GM12874 (cell line): ENCODE data around the gene BBX.

Experiments used
- TF ChIP-seq, protein P1 (sequence below): IDR thresholded peaks from 2 replicates; pipeline ENCODE4 v1.5.1; 2011; ENCODE audit warnings: low read depth, mild to moderate bottlenecking, control low read depth, low read length, moderate library complexity; ENCODE audit not compliant: insufficient read depth

Gene BBX

DNA sequence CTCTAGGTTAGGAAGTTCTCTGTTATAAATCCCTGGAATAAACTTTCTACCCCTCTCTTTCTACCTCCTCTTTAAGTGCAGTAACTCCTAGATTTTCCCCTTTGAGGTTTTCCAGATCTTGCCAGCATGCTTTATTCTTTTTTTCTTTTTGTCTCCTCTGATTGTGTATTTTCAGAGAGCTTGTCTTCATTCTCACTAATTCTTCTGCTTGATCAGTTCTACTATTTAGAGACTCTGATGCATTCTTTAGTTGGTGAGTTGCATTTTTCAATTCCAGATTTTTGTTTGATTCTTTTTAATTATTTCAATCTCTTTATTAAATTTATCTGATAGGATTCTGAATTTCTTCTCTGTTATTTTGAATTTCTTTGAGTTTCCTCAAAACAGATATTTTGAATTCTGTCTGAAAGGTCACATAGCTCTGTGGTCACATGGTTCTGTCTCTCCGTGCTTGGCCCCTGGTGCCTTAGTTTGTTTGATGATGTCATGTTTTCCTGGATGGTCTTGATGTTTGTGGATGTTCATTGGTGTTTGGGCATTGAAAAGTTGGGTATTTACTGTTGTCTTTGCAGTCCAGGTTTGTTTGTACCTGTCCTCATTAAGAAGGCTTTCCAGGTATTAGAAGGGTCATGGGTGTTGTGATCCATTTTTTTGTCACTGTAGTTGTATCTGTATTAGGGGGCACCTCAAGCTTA, 89.2 kb downstream of the BBX start:
- TF ChIP-seq, protein P1, sequence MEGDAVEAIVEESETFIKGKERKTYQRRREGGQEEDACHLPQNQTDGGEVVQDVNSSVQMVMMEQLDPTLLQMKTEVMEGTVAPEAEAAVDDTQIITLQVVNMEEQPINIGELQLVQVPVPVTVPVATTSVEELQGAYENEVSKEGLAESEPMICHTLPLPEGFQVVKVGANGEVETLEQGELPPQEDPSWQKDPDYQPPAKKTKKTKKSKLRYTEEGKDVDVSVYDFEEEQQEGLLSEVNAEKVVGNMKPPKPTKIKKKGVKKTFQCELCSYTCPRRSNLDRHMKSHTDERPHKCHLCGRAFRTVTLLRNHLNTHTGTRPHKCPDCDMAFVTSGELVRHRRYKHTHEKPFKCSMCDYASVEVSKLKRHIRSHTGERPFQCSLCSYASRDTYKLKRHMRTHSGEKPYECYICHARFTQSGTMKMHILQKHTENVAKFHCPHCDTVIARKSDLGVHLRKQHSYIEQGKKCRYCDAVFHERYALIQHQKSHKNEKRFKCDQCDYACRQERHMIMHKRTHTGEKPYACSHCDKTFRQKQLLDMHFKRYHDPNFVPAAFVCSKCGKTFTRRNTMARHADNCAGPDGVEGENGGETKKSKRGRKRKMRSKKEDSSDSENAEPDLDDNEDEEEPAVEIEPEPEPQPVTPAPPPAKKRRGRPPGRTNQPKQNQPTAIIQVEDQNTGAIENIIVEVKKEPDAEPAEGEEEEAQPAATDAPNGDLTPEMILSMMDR, result no peak

- TF ChIP-seq, protein P1, result no peak
These were observed 89.9 kb downstream of the BBX start for GRCh38 chr3:107612664-107613084.

GRCh38 chr3:107619549-107619948, 96.8 kb downstream of the BBX start:
- TF ChIP-seq, protein P1, result no peak

DNA sequence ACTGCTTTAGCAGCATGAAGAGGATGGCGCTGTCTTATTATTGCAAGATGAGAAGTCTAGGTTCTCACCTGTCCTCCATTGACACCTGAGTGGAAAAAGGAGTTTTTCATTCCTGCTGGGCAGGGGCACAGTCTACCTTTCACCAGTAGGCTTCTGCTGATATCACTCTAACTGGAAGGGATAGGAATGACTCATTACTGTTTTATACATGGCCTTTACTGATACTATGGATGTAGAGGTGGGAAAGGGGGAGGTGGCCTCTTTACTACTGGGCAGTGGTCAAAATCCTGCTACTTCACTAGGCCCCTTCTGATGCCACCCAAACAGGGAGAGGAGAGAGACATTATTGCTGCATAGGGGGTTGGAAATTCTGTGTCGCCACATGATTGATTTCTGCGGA, 97.8 kb downstream of the BBX start:
- TF ChIP-seq, protein P1, result no peak

DNA sequence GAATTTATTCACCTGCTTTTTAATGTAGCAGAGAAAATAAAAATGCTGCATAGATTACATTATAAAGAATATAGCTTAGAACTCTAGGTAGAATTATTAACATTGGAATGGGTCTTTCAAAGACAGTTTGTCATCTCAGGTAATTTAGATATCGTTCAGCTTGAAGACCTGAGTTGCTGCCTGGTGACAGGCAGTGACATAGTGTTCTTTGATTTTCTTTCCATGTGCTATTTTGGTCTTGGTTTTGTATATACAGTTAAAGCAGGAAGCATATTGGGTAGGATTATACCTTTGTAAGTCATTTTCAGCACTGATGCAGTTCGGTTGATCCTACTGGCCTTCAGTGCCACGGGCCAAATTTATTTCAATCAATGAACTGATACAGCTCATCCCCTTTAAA, 98.7 kb downstream of the BBX start:
- TF ChIP-seq, protein P1, result no peak

DNA sequence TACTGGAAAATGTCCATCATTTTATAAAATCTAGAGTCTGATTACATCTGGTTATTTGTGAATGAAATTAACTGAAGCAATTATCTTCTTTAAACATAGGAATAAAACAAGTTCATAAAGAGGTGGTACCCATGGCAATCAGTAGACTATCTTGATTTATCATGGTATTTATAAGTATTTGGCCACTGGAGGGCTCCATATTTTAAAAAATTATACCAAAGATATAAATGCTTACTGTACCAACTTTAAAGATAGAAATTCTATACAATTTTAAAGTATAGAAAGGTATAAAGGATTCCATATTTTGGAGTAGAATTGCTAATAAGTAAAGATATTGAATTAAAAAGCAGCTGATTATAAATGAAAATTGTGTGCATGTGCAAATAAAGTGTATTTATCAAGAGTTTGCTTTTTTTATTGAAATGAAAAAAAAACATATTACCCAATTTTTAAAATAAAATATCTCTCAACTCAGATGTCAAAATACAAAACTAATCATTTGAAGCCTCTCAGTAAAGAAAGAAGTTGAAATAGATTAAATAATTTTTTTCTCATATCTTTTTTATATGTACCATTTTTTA, 105.3 kb downstream of the BBX start:
- TF ChIP-seq, protein P1, result no peak

- TF ChIP-seq, protein P1, result no peak
These were observed 106.8 kb downstream of the BBX start for GRCh38 chr3:107629566-107629965.
